Astrocyte (in vitro differentiated cells and primary cell): ENCODE measurements around the gene LDLRAD4.

Source experiments
- CTCF ChIP-seq: IDR thresholded peaks from 2 replicates; pipeline ENCODE4 v1.5.1; 2011; ENCODE audit warnings: low read depth, mild to moderate bottlenecking, inconsistent platforms, low read length, moderate library complexity; ENCODE audit not compliant: insufficient read depth
- EZH2 ChIP-seq: IDR thresholded peaks from 2 replicates; pipeline ENCODE4 v1.6.1; 2012; ENCODE audit warnings: mild to moderate bottlenecking, low read length, inconsistent platforms; ENCODE audit not compliant: insufficient read depth

DNA sequence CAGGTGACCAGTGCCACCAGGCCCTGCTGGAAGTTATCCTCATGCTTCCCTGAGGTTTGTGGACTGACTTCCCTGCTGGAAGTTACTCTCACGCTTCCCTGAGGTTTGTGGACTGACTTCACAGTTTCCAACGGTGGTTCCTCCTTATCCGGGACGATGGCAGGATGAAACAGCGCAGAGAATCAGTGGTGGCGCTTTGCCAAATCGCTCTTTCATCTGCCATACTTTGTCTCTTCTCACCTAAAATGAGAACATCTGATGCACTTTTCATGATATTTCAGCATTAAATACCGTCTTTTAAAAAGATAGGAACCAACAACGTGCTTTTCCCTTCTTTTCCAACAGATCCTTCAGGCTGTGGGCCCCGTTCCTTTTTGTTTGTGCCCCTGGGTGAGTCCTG lies 183.3 kb downstream of the LDLRAD4 start:
- TF ChIP-seq CTCF, result no peak
- no peak for TF ChIP-seq EZH2
